GM10266 (cell line): ENCODE data around the gene RABGEF1.
"Not testable (repeated sequence)": the region's sequence is repeated elsewhere in the genome, so short reads cannot be mapped to it uniquely, and the experiment has no call there.

ENCODE experiments used
- DNase-seq: peaks from one replicate; pipeline ENCODE4 v3.0.0; 2012; ENCODE audit errors: extremely low spot score
- TF ChIP-seq, protein P1 (sequence below): IDR thresholded peaks from 2 replicates; pipeline ENCODE4 v1.5.1; 2012; ENCODE audit warnings: mild to moderate bottlenecking, low read depth; ENCODE audit not compliant: control insufficient read depth, insufficient read depth; ENCODE audit errors: missing control alignments

Gene RABGEF1

DNA sequence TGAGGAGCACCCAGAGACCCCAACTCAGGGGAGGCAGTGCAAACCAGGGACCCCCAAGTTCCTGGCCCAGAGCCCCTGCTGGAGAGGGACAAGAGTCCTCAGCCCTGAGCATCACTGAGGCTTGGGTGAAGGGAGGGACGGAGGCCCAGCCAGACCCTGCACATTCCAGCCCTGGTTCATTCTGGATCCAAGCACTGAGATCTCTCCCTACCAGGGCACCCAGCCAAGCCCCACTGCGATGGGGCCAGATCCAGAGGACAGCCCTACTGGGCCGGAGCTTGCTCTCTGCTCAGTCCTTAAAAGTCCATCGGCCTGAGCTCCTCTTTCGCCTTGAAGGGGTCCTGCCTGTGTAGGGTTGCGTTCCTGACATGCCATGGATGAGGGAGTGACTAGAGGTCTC is 40.5 kb upstream of the RABGEF1 start:
- DNase-seq: no peak
- TF ChIP-seq, protein P1, sequence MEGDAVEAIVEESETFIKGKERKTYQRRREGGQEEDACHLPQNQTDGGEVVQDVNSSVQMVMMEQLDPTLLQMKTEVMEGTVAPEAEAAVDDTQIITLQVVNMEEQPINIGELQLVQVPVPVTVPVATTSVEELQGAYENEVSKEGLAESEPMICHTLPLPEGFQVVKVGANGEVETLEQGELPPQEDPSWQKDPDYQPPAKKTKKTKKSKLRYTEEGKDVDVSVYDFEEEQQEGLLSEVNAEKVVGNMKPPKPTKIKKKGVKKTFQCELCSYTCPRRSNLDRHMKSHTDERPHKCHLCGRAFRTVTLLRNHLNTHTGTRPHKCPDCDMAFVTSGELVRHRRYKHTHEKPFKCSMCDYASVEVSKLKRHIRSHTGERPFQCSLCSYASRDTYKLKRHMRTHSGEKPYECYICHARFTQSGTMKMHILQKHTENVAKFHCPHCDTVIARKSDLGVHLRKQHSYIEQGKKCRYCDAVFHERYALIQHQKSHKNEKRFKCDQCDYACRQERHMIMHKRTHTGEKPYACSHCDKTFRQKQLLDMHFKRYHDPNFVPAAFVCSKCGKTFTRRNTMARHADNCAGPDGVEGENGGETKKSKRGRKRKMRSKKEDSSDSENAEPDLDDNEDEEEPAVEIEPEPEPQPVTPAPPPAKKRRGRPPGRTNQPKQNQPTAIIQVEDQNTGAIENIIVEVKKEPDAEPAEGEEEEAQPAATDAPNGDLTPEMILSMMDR: no peak

DNA sequence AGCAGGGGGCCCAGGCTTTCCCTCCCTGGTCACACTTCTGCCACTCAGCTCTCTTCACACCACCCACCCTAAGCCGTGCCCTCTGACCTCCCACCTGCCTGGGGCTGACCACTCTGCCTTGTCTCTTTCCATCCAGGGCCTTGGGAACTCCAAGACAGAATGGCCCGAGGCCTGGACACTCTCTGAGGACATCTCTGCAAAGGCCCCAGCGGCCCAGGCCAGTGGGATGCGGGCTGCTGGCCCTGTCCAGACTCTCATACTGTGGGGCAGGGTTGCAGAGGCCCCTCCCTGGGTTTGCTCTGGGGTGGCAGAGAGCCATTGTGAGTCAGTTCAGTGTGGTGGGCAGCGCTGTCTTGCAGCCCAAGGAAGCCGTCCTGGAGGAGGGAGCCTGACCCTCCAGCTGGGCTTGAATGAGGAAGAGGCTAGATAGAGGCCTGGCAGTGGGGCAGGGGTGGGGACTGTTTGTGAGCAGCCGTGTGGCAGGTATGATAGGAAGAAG is 39.9 kb upstream of the RABGEF1 start:
- DNase-seq: no peak
- TF ChIP-seq, protein P1: no peak

DNA sequence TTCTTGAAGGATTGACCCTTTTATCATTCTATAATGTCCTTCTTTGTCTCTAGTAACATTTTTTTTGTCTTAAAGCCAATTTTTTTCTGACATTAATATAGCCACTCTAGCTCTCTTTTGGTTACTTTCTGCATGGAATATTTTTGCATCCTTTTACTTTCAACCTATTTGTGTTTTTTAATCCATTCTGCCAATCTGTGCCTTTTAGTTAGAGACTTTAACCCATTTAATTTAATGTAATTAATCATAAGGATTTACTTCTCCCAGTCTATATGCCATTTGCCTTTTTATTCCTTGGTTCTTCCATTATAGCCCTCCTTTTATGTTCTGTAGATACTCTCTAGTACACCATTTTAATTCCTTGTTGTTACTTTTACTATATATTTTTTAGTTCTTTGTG is 32.7 kb upstream of the RABGEF1 start:
- DNase-seq: no peak
- TF ChIP-seq, protein P1: no peak

DNA sequence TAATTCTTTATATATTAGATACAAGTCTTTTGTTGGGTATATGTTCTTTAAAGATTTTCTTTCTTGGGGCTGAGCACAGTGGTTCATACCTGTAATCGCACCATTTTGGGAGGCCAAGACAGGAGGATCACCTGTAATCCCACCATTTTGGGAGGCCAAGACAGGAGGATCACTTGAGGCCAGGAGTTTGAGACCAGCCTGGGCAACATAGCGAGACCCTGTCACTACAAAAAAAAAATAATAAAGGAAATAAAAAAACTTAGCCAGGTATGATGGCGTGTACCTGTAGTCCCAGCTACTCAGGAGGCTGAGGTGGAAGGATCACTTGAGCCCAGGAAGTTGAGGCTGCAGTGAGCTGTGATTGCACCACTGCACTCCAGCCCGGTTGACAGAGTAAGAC is 29.8 kb upstream of the RABGEF1 start:
- DNase-seq: not testable (repeated sequence)

DNA sequence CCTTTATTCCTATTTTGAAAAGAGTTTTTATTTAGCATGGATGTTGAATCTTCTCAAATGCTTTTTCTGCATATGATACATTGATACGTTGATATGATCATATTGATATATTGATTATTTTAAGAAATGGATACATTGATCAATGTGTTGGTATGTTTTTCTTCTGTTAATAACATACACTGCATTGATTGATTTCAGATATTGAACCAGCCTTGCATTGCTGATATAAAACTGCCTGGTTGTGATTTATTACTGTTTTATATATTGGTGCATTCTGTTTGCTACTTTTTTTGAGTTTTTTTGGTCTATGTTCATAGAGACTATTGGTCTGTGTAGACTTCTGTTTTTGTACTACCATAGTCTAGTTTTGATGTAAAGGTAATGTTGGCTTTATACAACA is 26.8 kb upstream of the RABGEF1 start:
- TF ChIP-seq, protein P1: no peak
- no peak for DNase-seq

DNA sequence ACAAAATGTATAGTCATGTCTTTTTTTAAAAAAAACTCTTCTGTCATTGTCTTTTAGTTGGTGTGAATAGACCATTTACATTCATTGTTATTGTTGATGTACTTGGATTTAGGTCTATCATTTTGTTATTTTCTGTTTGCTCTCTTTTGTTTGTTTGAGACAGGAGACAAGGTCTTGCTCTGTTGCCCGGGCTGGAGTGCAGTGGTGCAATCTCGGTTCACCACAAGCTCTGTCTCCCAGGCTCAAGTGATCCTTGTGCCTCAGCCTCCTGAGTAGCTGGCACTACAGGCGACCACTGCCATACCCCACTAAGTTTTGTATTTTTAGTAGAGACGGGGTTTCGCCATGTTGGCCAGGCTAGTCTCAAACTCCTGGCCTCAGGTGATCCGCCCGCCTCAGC is 23.9 kb upstream of the RABGEF1 start:
- DNase-seq: not testable (repeated sequence)

DNA sequence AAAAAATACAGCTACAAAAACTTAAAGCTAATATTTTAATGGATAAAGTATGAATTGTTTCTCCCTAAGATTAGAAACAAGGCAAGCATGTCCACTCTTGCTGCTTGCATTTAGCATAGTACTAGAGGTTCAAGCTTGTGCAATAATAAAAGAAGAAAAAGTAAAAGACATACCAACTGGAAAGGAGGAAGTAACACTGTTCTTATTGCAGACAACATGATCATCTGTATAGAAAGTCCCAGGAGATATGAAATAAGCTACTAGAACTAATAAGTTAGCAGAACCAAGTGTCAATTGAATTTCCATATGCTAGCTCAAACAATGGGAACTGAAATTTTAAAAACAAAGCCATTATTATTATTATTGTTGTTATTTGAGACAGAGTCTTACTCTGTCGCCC is 20.0 kb upstream of the RABGEF1 start:
- TF ChIP-seq, protein P1: no peak

DNA sequence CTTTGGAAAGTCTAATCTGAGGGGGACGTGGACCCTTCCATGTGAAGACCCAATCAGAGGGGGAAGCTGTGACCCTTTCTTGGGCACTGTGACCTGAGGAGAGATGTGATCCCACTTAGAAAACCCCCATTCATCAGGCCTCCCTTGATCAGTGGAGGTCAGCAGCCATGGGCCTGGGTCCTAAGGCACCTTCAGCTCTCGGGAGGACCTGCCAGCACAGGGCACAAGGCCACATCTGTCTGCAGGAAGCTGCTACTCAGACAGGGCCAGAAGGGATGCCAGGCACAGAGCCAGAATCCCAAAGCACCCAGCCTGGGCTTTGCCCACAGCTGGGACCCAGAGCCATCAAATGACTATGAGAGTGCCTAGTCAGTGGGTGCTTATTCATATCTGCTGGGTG is 14.7 kb upstream of the RABGEF1 start:
- no peak for DNase-seq
- TF ChIP-seq, protein P1: no peak

More for the DNA sequence above, 20.0 kb upstream of the RABGEF1 start:
- no peak for DNase-seq

DNA sequence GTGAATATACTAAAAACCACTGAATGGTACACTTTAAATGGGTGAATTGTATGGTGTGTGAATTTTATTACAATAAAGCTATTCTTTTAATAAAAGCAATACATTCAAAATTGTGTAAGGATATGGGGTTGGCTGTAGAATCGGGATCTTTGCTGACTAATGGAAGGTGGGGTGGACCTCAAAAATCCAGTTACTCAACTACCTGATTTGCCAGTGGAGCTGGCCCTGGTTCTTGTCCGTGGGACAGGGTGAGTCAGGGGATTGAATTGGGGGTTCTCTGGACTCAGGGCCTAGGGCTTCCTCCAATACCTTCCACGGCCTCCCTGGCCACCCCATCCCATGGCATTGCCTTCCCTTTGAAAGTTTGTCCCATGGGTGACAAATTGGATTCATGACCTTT is 13.5 kb upstream of the RABGEF1 start:
- TF ChIP-seq, protein P1: no peak
- no peak for DNase-seq
